Lung (tissue), 12 donors: ENCODE data around the gene NFYC. TPM values are rescaled to one million over a fixed set of nuclear protein-coding genes. Genes with fewer than 3 reads are reported as not detected.
A peak's percentile ranks its signal among the peaks of the same experiment; 100 is the strongest.
"Not testable (repeated sequence)": the region's sequence is repeated elsewhere in the genome, so short reads cannot be mapped to it uniquely, and the experiment has no call there.

Experiments used
- ATAC-seq: fragments of 200-7000 bp; cut with Tn5 transposase; one replicate; pipeline ENCODE4 v1.9.1; 2020; ENCODE audit warnings: moderate number of reproducible peaks; ENCODE audit not compliant: insufficient read depth, low FRiP score
- DNase-seq, 3 donors: peaks; one replicate each; pipeline ENCODE4 v3.0.0-alpha.2; 2013 to 2017
- H3K27ac ChIP-seq, 2 donors: one replicate each; pipeline ENCODE4 v1.5.1; 2013; ENCODE audit warnings: mild to moderate bottlenecking in 2 of 2, moderate library complexity in 2 of 2, control low read depth in 1 of 2, inconsistent platforms in 1 of 2, low read depth in 1 of 2, low read length in 1 of 2
- H3K27me3 ChIP-seq, 3 donors: one replicate each; pipeline ENCODE4 v1.5.1; 2013; ENCODE audit warnings: low read length in 2 of 3; ENCODE audit not compliant: control insufficient read depth in 3 of 3, insufficient read depth in 3 of 3
- H3K36me3 ChIP-seq, 4 donors: one replicate each; pipeline ENCODE4 v1.5.1; 2013; ENCODE audit warnings: low read length in 4 of 4, mild to moderate bottlenecking in 1 of 4, moderate library complexity in 1 of 4; ENCODE audit not compliant: control insufficient read depth in 4 of 4, insufficient read depth in 4 of 4
- H3K4me1 ChIP-seq, 5 donors: one replicate each; pipeline ENCODE4 v1.5.1; 2013; ENCODE audit warnings: low read length in 5 of 5, mild to moderate bottlenecking in 2 of 5, moderate library complexity in 1 of 5; ENCODE audit not compliant: control insufficient read depth in 5 of 5, insufficient read depth in 5 of 5
- H3K4me3 ChIP-seq: one replicate; pipeline ENCODE4 v1.5.1; 2013; ENCODE audit warnings: mild to moderate bottlenecking, control low read depth, moderate library complexity
- H3K9ac ChIP-seq, 2 donors: one replicate each; pipeline ENCODE4 v1.5.1; 2013; ENCODE audit warnings: low read length in 2 of 2, control low read depth in 1 of 2; ENCODE audit not compliant: insufficient read depth in 1 of 2
- H3K9me3 ChIP-seq, 4 donors: one replicate each; pipeline ENCODE4 v1.5.1; 2013; ENCODE audit warnings: low read length in 3 of 4, mild to moderate bottlenecking in 1 of 4, moderate library complexity in 1 of 4; ENCODE audit not compliant: control insufficient read depth in 4 of 4, insufficient read depth in 3 of 4
- CTCF ChIP-seq: IDR thresholded peaks from 2 replicates; pipeline ENCODE4 v1.5.1; 2012; ENCODE audit warnings: mild to moderate bottlenecking; ENCODE audit errors: control extremely low read depth, extremely low read depth
- WGBS, 2 donors: extraction: QIAGEN DNeasy Blood & Tissue Kit; methylation state at CpG; one replicate each; pipeline ENCODE4 v1.1.7; 2013; 5-methylcytosine and 5-hydroxymethylcytosine counted together
- polyA plus RNA-seq, 2 donors: library from polyadenylated mRNA; stranded (reverse); fragments of 200-250 nt; gene quantifications; one replicate each; pipeline ENCODE4 v1.2.1, GENCODE V29; 2013
- total RNA-seq, 2 donors: library from RNA; depleted of rRNA in 1 of 2; stranded (reverse); fragments of >200 nt in 1 of 2; gene quantifications; one replicate each; pipeline ENCODE4 v1.2.1, GENCODE V29; 2014 to 2021
- donor health status: control.
- donor health status: control.
- donor health status: Bipolar disorder and iron deficiency.
- donor health status: healthy.
- donor health status: DM: yes; HTN: yes; CAD: no.

The NFYC gene
- total and polyA plus RNA-seq, 4 donors: 28.6 to 69.5 (median 50.3) TPM

- Histone ChIP-seq H3K27me3 (no peaks in the 10 kb centered on the region), H3K9me3 (no peaks in the 10 kb centered on the region), H3K4me3 (no peak overlapping the region), H3K4me1 (peaks cover 0 to 12% (median 4%) of the 10 kb centered on the region in 5 donors), H3K27ac (no peak overlapping the region), H3K36me3 (no peaks in the 10 kb centered on the region), H3K9ac (no peak overlapping the region)
- TF ChIP-seq CTCF: no peak
- no peak for DNase-seq
- WGBS, 2 donors: 52 to 67% methylated on average over 3 of the region's 3 CpGs
- ATAC-seq: no peak
Measured at GRCh38 chr1:40701684-40702083, 10.2 kb downstream of the NFYC start.

- H3K4me1 ChIP-seq, DNase-seq, H3K9me3 ChIP-seq, H3K27me3 ChIP-seq, H3K9ac ChIP-seq, H3K4me3 ChIP-seq, ATAC-seq, H3K36me3 ChIP-seq, H3K27ac ChIP-seq: not testable (repeated sequence)
- WGBS, 2 donors: 88 to 91% methylated on average over 9 of the region's 9 CpGs
Measured at GRCh38 chr1:40702810-40703209, 11.3 kb downstream of the NFYC start.

- no peak for DNase-seq
- Histone ChIP-seq H3K9me3 (no peaks in the 10 kb centered on the region), H3K27ac (no peak overlapping the region), H3K4me3 (no peak overlapping the region), H3K27me3 (no peaks in the 10 kb centered on the region), H3K4me1 (peaks cover 0 to 12% (median 4%) of the 10 kb centered on the region in 5 donors), H3K36me3 (no peaks in the 10 kb centered on the region), H3K9ac (no peak overlapping the region)
- TF ChIP-seq CTCF: no peak
- WGBS, 2 donors: 65 to 72% methylated on average over 3 of the region's 3 CpGs
- ATAC-seq: peak; percentile 62
Measured at GRCh38 chr1:40703316-40703715, 11.8 kb downstream of the NFYC start.

GRCh38 chr1:40704817-40705733, 13.6 kb downstream of the NFYC start:
- 69 to 73% methylated on average over 3 of the region's 3 CpGs for WGBS, 2 donors
- Histone ChIP-seq H3K4me1 (peaks cover 0 to 15% (median 9%) of the 10 kb centered on the region in 5 donors), H3K27ac (peak overlapping the region in 1 of 2 donors; percentile 54), H3K4me3 (no peak overlapping the region), H3K36me3 (no peaks in the 10 kb centered on the region), H3K27me3 (no peaks in the 10 kb centered on the region), H3K9me3 (no peaks in the 10 kb centered on the region), H3K9ac (no peak overlapping the region)
- ATAC-seq (no peak), DNase-seq (no peak)
- no peak for TF ChIP-seq CTCF
